Nephron (organoid): ENCODE results near the gene TACC2.

ENCODE experiments used
- H3K27ac Mint-ChIP-seq, 3 experiments: 2 replicates each; pipeline ENCODE4 v1.8.0; 2020; ENCODE audit warnings: mixed read lengths in 3 of 3, mild to moderate bottlenecking in 2 of 3, moderate library complexity in 1 of 3
- H3K27me3 Mint-ChIP-seq: 2 replicates; pipeline ENCODE4 v1.8.0; 2021; ENCODE audit warnings: low read depth, mild to moderate bottlenecking, moderate library complexity, mixed read lengths
- H3K36me3 Mint-ChIP-seq: 2 replicates; pipeline ENCODE4 v1.8.0; 2020; ENCODE audit warnings: low read depth, mixed read lengths
- H3K4me1 Mint-ChIP-seq: 2 replicates; pipeline ENCODE4 v1.8.0; 2020; ENCODE audit warnings: mixed read lengths
- H3K4me3 Mint-ChIP-seq, 3 experiments: 2 replicates each; pipeline ENCODE4 v1.8.0; 2020; ENCODE audit warnings: mild to moderate bottlenecking in 3 of 3, mixed read lengths in 3 of 3, moderate library complexity in 2 of 3
- H3K9me3 Mint-ChIP-seq: 2 replicates; pipeline ENCODE4 v1.8.0; 2020; ENCODE audit warnings: mixed read lengths
- CTCF ChIP-seq, 3 experiments: fragments of 200-600 bp; sonication (generic); IDR thresholded peaks; one replicate each; pipeline ENCODE4 v1.5.0; 2021; ENCODE audit warnings: antibody characterized with exemption in 3 of 3; ENCODE audit not compliant: unreplicated experiment in 3 of 3

The TACC2 gene

GRCh38 chr10:122245136-122245535 lies 256.2 kb downstream of the TACC2 start:
- Mint-ChIP-seq H3K36me3 (peaks cover 46% of the 10 kb centered on the region), H3K4me1 (peaks cover 16% of the 10 kb centered on the region), H3K27ac (peak overlapping the region in 2 of 3 experiments; percentile 3 to 38), H3K27me3 (no peaks in the 10 kb centered on the region), H3K9me3 (no peaks in the 10 kb centered on the region), H3K4me3 (no peak overlapping the region)
- TF ChIP-seq CTCF (IDR thresholded peaks at IDR 0.05; ENCODE audit: unreplicated experiment in 3 of 3) = no peak

GRCh38 chr10:122245897-122246296 lies 256.9 kb downstream of the TACC2 start:
- H3K4me1 Mint-ChIP-seq = peaks cover 16% of the 10 kb centered on the region

GRCh38 chr10:122246830-122247520 lies 258.0 kb downstream of the TACC2 start:
- Mint-ChIP-seq H3K4me3 (no peak overlapping the region), H3K9me3 (no peaks in the 10 kb centered on the region), H3K27me3 (no peaks in the 10 kb centered on the region)

More at GRCh38 chr10:122245897-122246296, 256.9 kb downstream of the TACC2 start:
- Mint-ChIP-seq H3K36me3 (peaks cover 42% of the 10 kb centered on the region), H3K27ac (no peak overlapping the region), H3K4me3 (no peak overlapping the region), H3K9me3 (no peaks in the 10 kb centered on the region), H3K27me3 (no peaks in the 10 kb centered on the region)
- no peak for TF ChIP-seq CTCF (IDR thresholded peaks at IDR 0.05; ENCODE audit: unreplicated experiment in 3 of 3)

DNA sequence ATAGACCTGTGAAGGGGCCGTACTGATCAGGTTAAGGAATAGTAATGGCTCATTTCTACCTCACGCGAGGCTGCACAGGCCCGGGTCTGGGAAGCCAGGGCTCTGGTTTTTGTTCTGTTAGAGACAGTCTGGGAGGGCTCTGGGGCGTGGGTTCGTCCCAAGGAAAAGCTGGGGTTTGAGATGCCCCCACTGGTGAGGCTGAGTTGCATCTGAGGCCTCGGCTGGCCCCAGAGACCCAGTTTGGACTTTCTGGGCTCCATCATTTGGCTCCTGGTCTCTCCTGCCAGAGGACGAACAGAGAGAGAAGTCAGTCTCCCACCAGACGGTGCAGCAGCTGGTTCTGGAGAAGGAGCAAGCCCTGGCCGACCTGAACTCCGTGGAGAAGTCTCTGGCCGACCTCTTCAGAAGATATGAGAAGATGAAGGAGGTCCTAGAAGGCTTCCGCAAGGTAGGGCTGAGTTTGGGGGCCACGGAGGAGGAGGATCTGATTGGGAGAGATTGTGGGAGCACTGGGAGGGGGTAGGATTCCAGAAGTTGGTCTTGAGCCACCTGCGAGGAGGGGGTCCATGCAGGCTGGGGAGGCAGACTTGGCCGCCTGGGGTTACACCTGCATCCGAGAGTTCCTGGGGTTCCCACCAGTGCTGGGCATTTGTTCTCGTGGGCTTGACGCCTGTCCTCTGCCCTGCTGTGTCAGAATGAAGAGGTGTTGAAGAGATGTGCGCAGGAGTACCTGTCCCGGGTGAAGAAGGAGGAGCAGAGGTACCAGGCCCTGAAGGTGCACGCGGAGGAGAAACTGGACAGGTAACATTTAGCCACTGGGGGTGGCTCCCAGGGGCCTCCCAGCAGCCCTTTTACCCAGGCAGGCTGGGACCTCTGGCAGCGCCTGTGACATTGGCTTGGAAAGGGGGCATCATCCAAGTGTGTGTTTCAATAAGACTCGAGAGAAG lies 259.7 kb downstream of the TACC2 start:
- Mint-ChIP-seq H3K4me3 (no peak overlapping the region), H3K9me3 (no peaks in the 10 kb centered on the region), H3K27me3 (no peaks in the 10 kb centered on the region), H3K27ac (no peak overlapping the region), H3K36me3 (peaks cover 34% of the 10 kb centered on the region), H3K4me1 (peaks cover 11% of the 10 kb centered on the region)
- no peak for TF ChIP-seq CTCF (IDR thresholded peaks at IDR 0.05; ENCODE audit: unreplicated experiment in 3 of 3)

More at GRCh38 chr10:122246830-122247520, 258.0 kb downstream of the TACC2 start:
- Mint-ChIP-seq H3K27ac (no peak overlapping the region), H3K36me3 (peaks cover 34% of the 10 kb centered on the region), H3K4me1 (peaks cover 16% of the 10 kb centered on the region)
- no peak for TF ChIP-seq CTCF (IDR thresholded peaks at IDR 0.05; ENCODE audit: unreplicated experiment in 3 of 3)

GRCh38 chr10:122249303-122249850 lies 260.4 kb downstream of the TACC2 start:
- TF ChIP-seq CTCF (IDR thresholded peaks at IDR 0.05; ENCODE audit: unreplicated experiment in 3 of 3) = no peak
- Mint-ChIP-seq H3K36me3 (peaks cover 34% of the 10 kb centered on the region), H3K27me3 (no peaks in the 10 kb centered on the region), H3K4me1 (peaks cover 9% of the 10 kb centered on the region), H3K27ac (no peak overlapping the region), H3K9me3 (no peaks in the 10 kb centered on the region), H3K4me3 (no peak overlapping the region)
